ENCODE data around the gene FDX2.
"Not testable (repeated sequence)": the region's sequence is repeated elsewhere in the genome, so short reads cannot be mapped to it uniquely, and the experiment has no call there.

The FDX2 gene

GRCh38 chr19:10339977-10340376 lies 24.2 kb upstream of the FDX2 start:
- Histone ChIP-seq H4K8ac (ENCODE audit: low read length) (no peak overlapping the region), H3K9me3 (ENCODE audit: control insufficient read depth, low read length) (no peaks in the 10 kb centered on the region), H3K4me2 (ENCODE audit: low read length, poor library complexity, severe bottlenecking) (no peak overlapping the region), H3K9ac (ENCODE audit: low read length) (no peak overlapping the region), H3K36me3 (ENCODE audit: control insufficient read depth in 1 of 2, insufficient read depth in 2 of 2, low read depth in 1 of 2, low read length in 2 of 2) (no peaks in the 10 kb centered on the region), H2BK120ac (ENCODE audit: low read depth, low read length) (no peak overlapping the region), H3K27me3 (ENCODE audit: control insufficient read depth in 1 of 2, insufficient read depth in 1 of 2, low read length in 2 of 2) (peaks cover 0 to 3% of the 10 kb centered on the region in 2 experiments), H3K4me1 (ENCODE audit: control insufficient read depth, insufficient read depth, low read depth, low read length) (peaks cover 5% of the 10 kb centered on the region), H3K14ac (ENCODE audit: low read length in 2 of 2) (no peak overlapping the region), H2BK5ac (ENCODE audit: low read depth, low read length, poor library complexity, severe bottlenecking) (no peak overlapping the region), H2BK12ac (ENCODE audit: low read length in 2 of 2) (no peak overlapping the region), H3K23ac (ENCODE audit: low read length in 2 of 2) (no peak overlapping the region), H3K27ac (ENCODE audit: low read length, poor library complexity, severe bottlenecking) (no peak overlapping the region), H4K91ac (ENCODE audit: low read length) (no peak overlapping the region), H2AFZ (ENCODE audit: low read depth, low read length) (no peak overlapping the region), H3K79me1 (replicated peaks; ENCODE audit: low read length, poor library complexity, severe bottlenecking) (no peaks in the 10 kb centered on the region), H3K4me3 (ENCODE audit: insufficient read depth in 1 of 2, low read depth in 1 of 2, low read length in 2 of 2) (no peak overlapping the region), H2AK5ac (ENCODE audit: low read length, severe bottlenecking) (no peak overlapping the region), H2BK15ac (ENCODE audit: low read depth, poor library complexity, severe bottlenecking) (no peak overlapping the region), H3K4ac (ENCODE audit: low read depth in 1 of 2, low read length in 2 of 2) (no peak overlapping the region), H3K18ac (ENCODE audit: low read depth in 1 of 2, low read length in 2 of 2) (no peak overlapping the region)
- no peak for DNase-seq
- 90% methylated on average over 5 of the region's 5 CpGs for WGBS

- H3K14ac ChIP-seq (ENCODE audit: low read length in 2 of 2), result no peak within 1 kb of the TSS
- no peak within 1 kb of the TSS for H4K91ac ChIP-seq (ENCODE audit: low read length)
- no peak within 1 kb of the TSS for H2BK120ac ChIP-seq (ENCODE audit: low read depth, low read length)
- H2AFZ ChIP-seq (ENCODE audit: low read depth, low read length), result no peak within 1 kb of the TSS
- no peak within 1 kb of the TSS for H4K8ac ChIP-seq (ENCODE audit: low read length)
- peaks cover 7% of the 10 kb centered on the region for H3K4me1 ChIP-seq (ENCODE audit: control insufficient read depth, insufficient read depth, low read depth, low read length)
- no peaks in the 10 kb centered on the region for H3K36me3 ChIP-seq (ENCODE audit: control insufficient read depth in 1 of 2, insufficient read depth in 2 of 2, low read depth in 1 of 2, low read length in 2 of 2)
- H3K18ac ChIP-seq (ENCODE audit: low read depth in 1 of 2, low read length in 2 of 2), result no peak within 1 kb of the TSS
- no peaks in the 10 kb centered on the region for H3K9me3 ChIP-seq (ENCODE audit: control insufficient read depth, low read length)
- H3K79me1 ChIP-seq (replicated peaks; ENCODE audit: low read length, poor library complexity, severe bottlenecking), result peaks cover 1% of the 10 kb centered on the region
- peaks cover 0 to 3% of the 10 kb centered on the region in 2 experiments for H3K27me3 ChIP-seq (ENCODE audit: control insufficient read depth in 1 of 2, insufficient read depth in 1 of 2, low read length in 2 of 2)
- H3K27ac ChIP-seq (ENCODE audit: low read length, poor library complexity, severe bottlenecking), result no peak within 1 kb of the TSS
- no peak within 1 kb of the TSS for H2BK5ac ChIP-seq (ENCODE audit: low read depth, low read length, poor library complexity, severe bottlenecking)
- WGBS, result 72% methylated on average over 14 of the region's 14 CpGs
- H3K9ac ChIP-seq (ENCODE audit: low read length), result no peak within 1 kb of the TSS
- H3K4ac ChIP-seq (ENCODE audit: low read depth in 1 of 2, low read length in 2 of 2), result no peak within 1 kb of the TSS
- no peak within 1 kb of the TSS for H3K23ac ChIP-seq (ENCODE audit: low read length in 2 of 2)
- H2AK5ac ChIP-seq (ENCODE audit: low read length, severe bottlenecking), result no peak within 1 kb of the TSS
- DNase-seq, result no peak
- H3K4me2 ChIP-seq (ENCODE audit: low read length, poor library complexity, severe bottlenecking), result no peak within 1 kb of the TSS
- H3K4me3 ChIP-seq (ENCODE audit: insufficient read depth in 1 of 2, low read depth in 1 of 2, low read length in 2 of 2), result no peak within 1 kb of the TSS
- H2BK15ac ChIP-seq (ENCODE audit: low read depth, poor library complexity, severe bottlenecking), result no peak within 1 kb of the TSS
- H2BK12ac ChIP-seq (ENCODE audit: low read length in 2 of 2), result no peak within 1 kb of the TSS
These were observed 23.7 kb upstream of the FDX2 start, which contains the start of gene ICAM3 for GRCh38 chr19:10339380-10339960. TSS of gene ICAM3 (minus strand) at chr19:10339624. CDS start at chr19:10339614, 10 bp downstream.

GRCh38 chr19:10338940-10339339 lies 23.1 kb upstream of the FDX2 start:
- Histone ChIP-seq H3K4me1 (ENCODE audit: control insufficient read depth, insufficient read depth, low read depth, low read length) (peaks cover 12% of the 10 kb centered on the region), H3K9ac (ENCODE audit: low read length) (no peak overlapping the region), H2BK5ac (ENCODE audit: low read depth, low read length, poor library complexity, severe bottlenecking) (no peak overlapping the region), H3K27ac (ENCODE audit: low read length, poor library complexity, severe bottlenecking) (no peak overlapping the region), H4K91ac (ENCODE audit: low read length) (no peak overlapping the region), H2BK12ac (ENCODE audit: low read length in 2 of 2) (no peak overlapping the region), H3K18ac (ENCODE audit: low read depth in 1 of 2, low read length in 2 of 2) (no peak overlapping the region), H4K8ac (ENCODE audit: low read length) (no peak overlapping the region), H3K79me1 (replicated peaks; ENCODE audit: low read length, poor library complexity, severe bottlenecking) (peaks cover 6% of the 10 kb centered on the region), H3K4ac (ENCODE audit: low read depth in 1 of 2, low read length in 2 of 2) (no peak overlapping the region), H2BK15ac (ENCODE audit: low read depth, poor library complexity, severe bottlenecking) (no peak overlapping the region), H3K14ac (ENCODE audit: low read length in 2 of 2) (no peak overlapping the region), H2BK120ac (ENCODE audit: low read depth, low read length) (no peak overlapping the region), H3K4me2 (ENCODE audit: low read length, poor library complexity, severe bottlenecking) (no peak overlapping the region), H3K4me3 (ENCODE audit: insufficient read depth in 1 of 2, low read depth in 1 of 2, low read length in 2 of 2) (no peak overlapping the region), H3K27me3 (ENCODE audit: control insufficient read depth in 1 of 2, insufficient read depth in 1 of 2, low read length in 2 of 2) (peaks cover 0 to 3% of the 10 kb centered on the region in 2 experiments), H2AK5ac (ENCODE audit: low read length, severe bottlenecking) (no peak overlapping the region), H2AFZ (ENCODE audit: low read depth, low read length) (no peak overlapping the region), H3K9me3 (ENCODE audit: control insufficient read depth, low read length) (no peaks in the 10 kb centered on the region), H3K36me3 (ENCODE audit: control insufficient read depth in 1 of 2, insufficient read depth in 2 of 2, low read depth in 1 of 2, low read length in 2 of 2) (no peaks in the 10 kb centered on the region), H3K23ac (ENCODE audit: low read length in 2 of 2) (no peak overlapping the region)
- 96% methylated on average over 6 of the region's 6 CpGs for WGBS
- DNase-seq, result no peak

GRCh38 chr19:10336725-10337124 lies 20.9 kb upstream of the FDX2 start:
- WGBS, result 82% methylated on average over 9 of the region's 9 CpGs
- H3K36me3 ChIP-seq (ENCODE audit: control insufficient read depth in 1 of 2, insufficient read depth in 2 of 2, low read depth in 1 of 2, low read length in 2 of 2); DNase-seq; H2BK12ac ChIP-seq (ENCODE audit: low read length in 2 of 2); H2BK15ac ChIP-seq (ENCODE audit: low read depth, poor library complexity, severe bottlenecking); H3K18ac ChIP-seq (ENCODE audit: low read depth in 1 of 2, low read length in 2 of 2); H3K79me1 ChIP-seq (replicated peaks; ENCODE audit: low read length, poor library complexity, severe bottlenecking); H2BK120ac ChIP-seq (ENCODE audit: low read depth, low read length); H4K8ac ChIP-seq (ENCODE audit: low read length); H2AK5ac ChIP-seq (ENCODE audit: low read length, severe bottlenecking); H3K4ac ChIP-seq (ENCODE audit: low read depth in 1 of 2, low read length in 2 of 2); H3K27me3 ChIP-seq (ENCODE audit: control insufficient read depth in 1 of 2, insufficient read depth in 1 of 2, low read length in 2 of 2); H4K91ac ChIP-seq (ENCODE audit: low read length); H3K23ac ChIP-seq (ENCODE audit: low read length in 2 of 2); H3K9me3 ChIP-seq (ENCODE audit: control insufficient read depth, low read length); H3K4me2 ChIP-seq (ENCODE audit: low read length, poor library complexity, severe bottlenecking); H2AFZ ChIP-seq (ENCODE audit: low read depth, low read length); H3K27ac ChIP-seq (ENCODE audit: low read length, poor library complexity, severe bottlenecking); H3K9ac ChIP-seq (ENCODE audit: low read length); H2BK5ac ChIP-seq (ENCODE audit: low read depth, low read length, poor library complexity, severe bottlenecking); H3K14ac ChIP-seq (ENCODE audit: low read length in 2 of 2); H3K4me3 ChIP-seq (ENCODE audit: insufficient read depth in 1 of 2, low read depth in 1 of 2, low read length in 2 of 2): not testable (repeated sequence)
- peaks cover 21% of the 10 kb centered on the region for H3K4me1 ChIP-seq (ENCODE audit: control insufficient read depth, insufficient read depth, low read depth, low read length)

All from mesenchymal stem cell (in vitro differentiated cells and primary cell).